ENCODE measurements around the gene SON. TPM values are rescaled to one million over a fixed set of nuclear protein-coding genes. Genes with fewer than 3 reads are reported as not detected.
A peak's percentile ranks its signal among the peaks of the same experiment; 100 is the strongest.

Gene SON
- total and polyA plus RNA-seq, 2 of the 13 experiments (the other 11 are each of a cell fraction or from before 2014, with no cell fraction given): 61.3 to 78.3 TPM

DNA sequence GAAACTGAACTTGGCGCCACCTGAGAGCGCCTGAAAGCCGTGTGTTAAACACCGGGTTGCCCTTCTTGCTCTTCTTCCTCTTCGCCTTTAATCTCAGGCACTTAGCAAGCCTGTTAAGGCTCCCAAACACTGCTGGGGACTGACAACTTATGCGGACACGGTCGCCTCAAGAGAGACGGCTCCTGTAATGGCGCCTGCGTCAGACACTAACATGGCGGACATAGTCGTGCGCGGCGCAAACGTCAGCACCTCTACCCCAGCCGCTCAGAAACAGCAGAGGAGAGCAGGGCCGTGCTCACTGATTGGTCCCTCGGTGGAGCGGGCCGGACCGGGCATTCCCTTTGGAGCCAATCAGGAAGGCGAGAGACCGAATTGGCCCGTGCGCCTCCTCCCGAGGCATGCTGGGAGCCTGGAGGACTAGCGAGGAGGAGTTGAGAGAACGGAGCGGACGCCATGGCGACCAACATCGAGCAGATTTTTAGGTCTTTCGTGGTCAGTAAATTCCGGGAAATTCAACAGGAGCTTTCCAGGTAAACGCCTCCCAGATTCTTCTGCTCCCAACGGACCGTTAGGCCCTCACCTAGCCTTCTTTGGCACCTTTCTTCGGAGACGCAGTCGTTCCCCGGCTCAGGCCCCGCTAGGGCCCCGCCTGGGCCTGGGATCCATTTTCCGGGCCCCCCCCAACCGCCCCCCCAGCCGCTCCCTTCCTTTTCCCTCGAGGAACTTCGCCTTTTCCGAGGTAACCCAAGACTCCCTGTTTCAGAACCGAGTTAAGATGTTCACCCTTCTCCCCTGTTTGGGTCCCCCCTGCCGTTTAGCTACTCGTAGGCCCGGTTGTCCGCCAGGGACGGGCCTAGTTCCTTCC is at the start of gene SON (continued):
- TF ChIP-seq, protein P1, sequence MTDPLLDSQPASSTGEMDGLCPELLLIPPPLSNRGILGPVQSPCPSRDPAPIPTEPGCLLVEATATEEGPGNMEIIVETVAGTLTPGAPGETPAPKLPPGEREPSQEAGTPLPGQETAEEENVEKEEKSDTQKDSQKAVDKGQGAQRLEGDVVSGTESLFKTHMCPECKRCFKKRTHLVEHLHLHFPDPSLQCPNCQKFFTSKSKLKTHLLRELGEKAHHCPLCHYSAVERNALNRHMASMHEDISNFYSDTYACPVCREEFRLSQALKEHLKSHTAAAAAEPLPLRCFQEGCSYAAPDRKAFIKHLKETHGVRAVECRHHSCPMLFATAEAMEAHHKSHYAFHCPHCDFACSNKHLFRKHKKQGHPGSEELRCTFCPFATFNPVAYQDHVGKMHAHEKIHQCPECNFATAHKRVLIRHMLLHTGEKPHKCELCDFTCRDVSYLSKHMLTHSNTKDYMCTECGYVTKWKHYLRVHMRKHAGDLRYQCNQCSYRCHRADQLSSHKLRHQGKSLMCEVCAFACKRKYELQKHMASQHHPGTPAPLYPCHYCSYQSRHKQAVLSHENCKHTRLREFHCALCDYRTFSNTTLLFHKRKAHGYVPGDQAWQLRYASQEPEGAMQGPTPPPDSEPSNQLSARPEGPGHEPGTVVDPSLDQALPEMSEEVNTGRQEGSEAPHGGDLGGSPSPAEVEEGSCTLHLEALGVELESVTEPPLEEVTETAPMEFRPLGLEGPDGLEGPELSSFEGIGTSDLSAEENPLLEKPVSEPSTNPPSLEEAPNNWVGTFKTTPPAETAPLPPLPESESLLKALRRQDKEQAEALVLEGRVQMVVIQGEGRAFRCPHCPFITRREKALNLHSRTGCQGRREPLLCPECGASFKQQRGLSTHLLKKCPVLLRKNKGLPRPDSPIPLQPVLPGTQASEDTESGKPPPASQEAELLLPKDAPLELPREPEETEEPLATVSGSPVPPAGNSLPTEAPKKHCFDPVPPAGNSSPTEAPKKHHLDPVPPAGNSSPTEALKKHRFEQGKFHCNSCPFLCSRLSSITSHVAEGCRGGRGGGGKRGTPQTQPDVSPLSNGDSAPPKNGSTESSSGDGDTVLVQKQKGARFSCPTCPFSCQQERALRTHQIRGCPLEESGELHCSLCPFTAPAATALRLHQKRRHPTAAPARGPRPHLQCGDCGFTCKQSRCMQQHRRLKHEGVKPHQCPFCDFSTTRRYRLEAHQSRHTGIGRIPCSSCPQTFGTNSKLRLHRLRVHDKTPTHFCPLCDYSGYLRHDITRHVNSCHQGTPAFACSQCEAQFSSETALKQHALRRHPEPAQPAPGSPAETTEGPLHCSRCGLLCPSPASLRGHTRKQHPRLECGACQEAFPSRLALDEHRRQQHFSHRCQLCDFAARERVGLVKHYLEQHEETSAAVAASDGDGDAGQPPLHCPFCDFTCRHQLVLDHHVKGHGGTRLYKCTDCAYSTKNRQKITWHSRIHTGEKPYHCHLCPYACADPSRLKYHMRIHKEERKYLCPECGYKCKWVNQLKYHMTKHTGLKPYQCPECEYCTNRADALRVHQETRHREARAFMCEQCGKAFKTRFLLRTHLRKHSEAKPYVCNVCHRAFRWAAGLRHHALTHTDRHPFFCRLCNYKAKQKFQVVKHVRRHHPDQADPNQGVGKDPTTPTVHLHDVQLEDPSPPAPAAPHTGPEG (CRISPR knock-in tag; IDR thresholded peaks at IDR 0.05): peak; percentile 55
- TF ChIP-seq FOXP1 (IDR thresholded peaks at IDR 0.05) (no peak), FOXP1 (CRISPR knock-in tag; IDR thresholded peaks at IDR 0.05) (no peak), ZNF432 (CRISPR knock-in tag; IDR thresholded peaks at IDR 0.05; ENCODE audit: borderline replicate concordance) (no peak), SMC3 (IDR thresholded peaks at IDR 0.05; ENCODE audit: low read length) (no peak), ZBTB8A (CRISPR knock-in tag; IDR thresholded peaks at IDR 0.05; ENCODE audit: borderline replicate concordance, low read depth) (no peak), ZNF678 (CRISPR knock-in tag; IDR thresholded peaks at IDR 0.05) (no peak)
- TF ChIP-seq, protein P2, sequence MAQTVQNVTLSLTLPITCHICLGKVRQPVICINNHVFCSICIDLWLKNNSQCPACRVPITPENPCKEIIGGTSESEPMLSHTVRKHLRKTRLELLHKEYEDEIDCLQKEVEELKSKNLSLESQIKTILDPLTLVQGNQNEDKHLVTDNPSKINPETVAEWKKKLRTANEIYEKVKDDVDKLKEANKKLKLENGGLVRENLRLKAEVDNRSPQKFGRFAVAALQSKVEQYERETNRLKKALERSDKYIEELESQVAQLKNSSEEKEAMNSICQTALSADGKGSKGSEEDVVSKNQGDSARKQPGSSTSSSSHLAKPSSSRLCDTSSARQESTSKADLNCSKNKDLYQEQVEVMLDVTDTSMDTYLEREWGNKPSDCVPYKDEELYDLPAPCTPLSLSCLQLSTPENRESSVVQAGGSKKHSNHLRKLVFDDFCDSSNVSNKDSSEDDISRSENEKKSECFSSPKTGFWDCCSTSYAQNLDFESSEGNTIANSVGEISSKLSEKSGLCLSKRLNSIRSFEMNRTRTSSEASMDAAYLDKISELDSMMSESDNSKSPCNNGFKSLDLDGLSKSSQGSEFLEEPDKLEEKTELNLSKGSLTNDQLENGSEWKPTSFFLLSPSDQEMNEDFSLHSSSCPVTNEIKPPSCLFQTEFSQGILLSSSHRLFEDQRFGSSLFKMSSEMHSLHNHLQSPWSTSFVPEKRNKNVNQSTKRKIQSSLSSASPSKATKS (CRISPR knock-in tag; IDR thresholded peaks at IDR 0.05): no peak
- TF ChIP-seq, protein P3, sequence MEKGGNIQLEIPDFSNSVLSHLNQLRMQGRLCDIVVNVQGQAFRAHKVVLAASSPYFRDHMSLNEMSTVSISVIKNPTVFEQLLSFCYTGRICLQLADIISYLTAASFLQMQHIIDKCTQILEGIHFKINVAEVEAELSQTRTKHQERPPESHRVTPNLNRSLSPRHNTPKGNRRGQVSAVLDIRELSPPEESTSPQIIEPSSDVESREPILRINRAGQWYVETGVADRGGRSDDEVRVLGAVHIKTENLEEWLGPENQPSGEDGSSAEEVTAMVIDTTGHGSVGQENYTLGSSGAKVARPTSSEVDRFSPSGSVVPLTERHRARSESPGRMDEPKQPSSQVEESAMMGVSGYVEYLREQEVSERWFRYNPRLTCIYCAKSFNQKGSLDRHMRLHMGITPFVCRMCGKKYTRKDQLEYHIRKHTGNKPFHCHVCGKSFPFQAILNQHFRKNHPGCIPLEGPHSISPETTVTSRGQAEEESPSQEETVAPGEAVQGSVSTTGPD (CRISPR knock-in tag; IDR thresholded peaks at IDR 0.05): no peak
- TF ChIP-seq, protein P4, sequence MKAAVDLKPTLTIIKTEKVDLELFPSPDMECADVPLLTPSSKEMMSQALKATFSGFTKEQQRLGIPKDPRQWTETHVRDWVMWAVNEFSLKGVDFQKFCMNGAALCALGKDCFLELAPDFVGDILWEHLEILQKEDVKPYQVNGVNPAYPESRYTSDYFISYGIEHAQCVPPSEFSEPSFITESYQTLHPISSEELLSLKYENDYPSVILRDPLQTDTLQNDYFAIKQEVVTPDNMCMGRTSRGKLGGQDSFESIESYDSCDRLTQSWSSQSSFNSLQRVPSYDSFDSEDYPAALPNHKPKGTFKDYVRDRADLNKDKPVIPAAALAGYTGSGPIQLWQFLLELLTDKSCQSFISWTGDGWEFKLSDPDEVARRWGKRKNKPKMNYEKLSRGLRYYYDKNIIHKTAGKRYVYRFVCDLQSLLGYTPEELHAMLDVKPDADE (CRISPR knock-in tag; IDR thresholded peaks at IDR 0.05): no peak
- TF ChIP-seq, protein P5, sequence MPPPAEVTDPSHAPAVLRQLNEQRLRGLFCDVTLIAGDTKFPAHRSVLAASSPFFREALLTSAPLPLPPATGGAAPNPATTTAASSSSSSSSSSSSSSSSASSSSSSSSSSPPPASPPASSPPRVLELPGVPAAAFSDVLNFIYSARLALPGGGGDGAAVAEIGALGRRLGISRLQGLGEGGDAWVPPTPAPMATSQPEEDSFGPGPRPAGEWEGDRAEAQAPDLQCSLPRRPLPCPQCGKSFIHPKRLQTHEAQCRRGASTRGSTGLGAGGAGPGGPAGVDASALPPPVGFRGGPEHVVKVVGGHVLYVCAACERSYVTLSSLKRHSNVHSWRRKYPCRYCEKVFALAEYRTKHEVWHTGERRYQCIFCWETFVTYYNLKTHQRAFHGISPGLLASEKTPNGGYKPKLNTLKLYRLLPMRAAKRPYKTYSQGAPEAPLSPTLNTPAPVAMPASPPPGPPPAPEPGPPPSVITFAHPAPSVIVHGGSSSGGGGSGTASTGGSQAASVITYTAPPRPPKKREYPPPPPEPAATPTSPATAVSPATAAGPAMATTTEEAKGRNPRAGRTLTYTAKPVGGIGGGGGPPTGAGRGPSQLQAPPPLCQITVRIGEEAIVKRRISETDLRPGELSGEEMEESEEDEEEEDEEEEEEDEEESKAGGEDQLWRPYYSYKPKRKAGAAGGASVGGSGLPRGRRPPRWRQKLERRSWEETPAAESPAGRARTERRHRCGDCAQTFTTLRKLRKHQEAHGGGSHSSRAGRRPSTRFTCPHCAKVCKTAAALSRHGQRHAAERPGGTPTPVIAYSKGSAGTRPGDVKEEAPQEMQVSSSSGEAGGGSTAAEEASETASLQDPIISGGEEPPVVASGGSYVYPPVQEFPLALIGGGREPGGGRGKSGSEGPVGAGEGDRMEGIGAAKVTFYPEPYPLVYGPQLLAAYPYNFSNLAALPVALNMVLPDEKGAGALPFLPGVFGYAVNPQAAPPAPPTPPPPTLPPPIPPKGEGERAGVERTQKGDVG (CRISPR knock-in tag; IDR thresholded peaks at IDR 0.05; ENCODE audit: borderline replicate concordance): no peak

Measured in HepG2 (cell line).